ENCODE data around the gene MATCAP1. TPM values are rescaled to one million over a fixed set of nuclear protein-coding genes. Genes with fewer than 3 reads are reported as not detected.

MATCAP1 gene
- total RNA-seq, 1 experiment from 2014 or later = 7.0 TPM

DNA sequence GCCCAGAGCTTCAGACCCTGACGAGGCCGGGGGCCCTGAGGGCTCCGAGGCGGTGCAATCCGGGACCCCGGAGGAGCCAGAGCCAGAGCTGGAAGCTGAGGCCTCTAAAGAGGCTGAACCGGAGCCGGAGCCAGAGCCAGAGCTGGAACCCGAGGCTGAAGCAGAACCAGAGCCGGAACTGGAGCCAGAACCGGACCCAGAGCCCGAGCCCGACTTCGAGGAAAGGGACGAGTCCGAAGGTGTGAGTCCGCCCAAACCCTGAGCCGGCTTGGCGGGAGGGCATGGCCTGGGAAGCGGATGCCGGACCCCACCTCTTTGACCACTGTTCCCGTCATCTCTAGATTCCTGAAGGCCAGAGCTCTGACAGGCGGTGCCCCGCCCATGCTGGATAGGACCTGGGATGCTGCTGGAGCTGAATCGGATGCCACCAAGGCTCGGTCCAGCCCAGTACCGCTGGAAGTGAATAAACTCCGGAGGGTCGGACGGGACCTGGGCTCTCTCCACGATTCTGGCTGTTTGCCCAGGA, 9.0 kb downstream of the MATCAP1 start:
- DNase-seq (ENCODE audit: low read depth) = no peak

DNA sequence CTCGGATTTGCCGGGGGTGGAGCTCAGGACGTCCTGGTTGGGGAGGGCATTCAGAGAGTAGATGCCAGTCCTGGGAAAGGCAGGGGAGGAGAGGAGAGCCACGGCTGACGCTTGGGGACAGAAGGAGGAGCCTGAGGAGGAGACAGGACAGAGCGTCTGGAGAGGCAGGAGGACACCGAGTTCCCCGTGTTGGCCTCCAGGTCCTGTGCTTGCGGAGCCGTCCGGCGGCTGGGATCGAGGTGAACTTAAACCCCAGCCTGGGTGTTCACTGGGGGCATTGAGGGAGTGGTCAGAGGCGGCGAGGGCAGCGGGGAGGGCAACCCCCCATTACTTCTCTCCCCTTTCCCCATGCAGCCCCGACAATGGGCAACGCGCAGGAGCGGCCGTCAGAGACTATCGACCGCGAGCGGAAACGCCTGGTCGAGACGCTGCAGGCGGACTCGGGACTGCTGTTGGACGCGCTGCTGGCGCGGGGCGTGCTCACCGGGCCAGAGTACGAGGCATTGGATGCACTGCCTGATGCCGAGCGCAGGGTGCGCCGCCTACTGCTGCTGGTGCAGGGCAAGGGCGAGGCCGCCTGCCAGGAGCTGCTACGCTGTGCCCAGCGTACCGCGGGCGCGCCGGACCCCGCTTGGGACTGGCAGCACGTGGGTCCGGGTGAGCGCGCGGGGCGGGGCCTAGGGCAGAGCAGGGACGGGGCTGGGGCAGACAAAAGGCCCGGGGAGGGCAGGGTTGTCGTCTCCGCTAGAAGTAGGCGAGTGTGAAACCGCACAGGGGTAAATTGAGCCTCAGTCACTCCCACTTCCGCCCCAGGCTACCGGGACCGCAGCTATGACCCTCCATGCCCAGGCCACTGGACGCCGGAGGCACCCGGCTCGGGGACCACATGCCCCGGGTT, 9.7 kb downstream of the MATCAP1 start:
- DNase-seq (ENCODE audit: low read depth) = peak; percentile 87

DNA sequence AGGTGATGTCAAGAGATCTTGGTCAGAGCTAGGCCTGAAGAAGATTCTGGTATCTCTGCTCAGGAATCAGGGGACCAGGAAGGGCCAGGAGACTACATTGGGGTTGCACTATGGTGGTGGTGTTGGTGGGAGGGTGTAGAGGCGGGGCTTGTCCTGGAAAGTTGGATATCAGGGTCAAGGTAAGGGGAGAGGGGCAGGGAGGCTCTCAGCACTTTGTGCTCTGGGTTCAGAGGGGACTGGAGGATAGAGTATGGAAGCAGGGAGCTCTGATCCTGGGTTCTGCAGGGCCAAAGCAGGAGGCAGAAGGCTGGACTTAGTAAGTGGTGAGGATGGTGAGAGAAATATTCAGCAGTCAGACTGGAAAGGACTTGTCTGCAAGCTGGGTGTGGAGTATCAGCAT, 10.4 kb downstream of the MATCAP1 start:
- no peak for DNase-seq (ENCODE audit: low read depth)

DNA sequence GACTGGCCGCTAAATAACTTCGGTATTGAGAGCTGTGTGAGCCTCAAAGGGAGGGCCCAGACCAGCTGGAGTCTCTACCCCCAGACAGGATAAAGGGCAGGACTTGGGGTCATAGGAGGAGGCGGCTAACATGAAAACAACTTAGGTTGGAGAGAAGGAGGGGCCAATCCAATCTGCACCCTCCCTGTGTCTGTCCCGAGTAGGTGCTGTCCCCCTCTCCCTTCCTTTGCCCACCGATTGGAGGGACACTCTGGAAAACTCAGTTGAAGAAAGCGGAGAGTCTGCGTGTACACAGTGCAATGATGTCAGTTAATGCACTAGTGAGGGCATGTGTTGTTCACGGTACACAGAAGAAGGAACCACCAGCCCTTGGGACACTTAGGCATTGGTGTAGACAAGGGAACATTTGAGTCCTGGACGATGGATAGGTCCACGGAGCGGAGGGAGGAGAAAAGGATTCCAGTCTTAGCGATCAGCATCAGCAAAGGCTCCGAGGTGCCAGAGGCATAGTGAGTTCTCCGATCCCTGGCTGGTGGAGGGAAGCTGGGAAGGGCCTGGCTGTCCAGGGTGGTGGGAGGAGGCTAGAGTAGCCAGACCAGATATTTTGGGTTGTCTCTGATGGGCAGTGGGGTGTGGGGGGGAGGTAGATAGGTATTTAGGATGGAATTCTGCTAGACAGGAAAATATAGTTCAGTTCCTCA, 12.7 kb downstream of the MATCAP1 start:
- no peak for DNase-seq (ENCODE audit: low read depth)

DNA sequence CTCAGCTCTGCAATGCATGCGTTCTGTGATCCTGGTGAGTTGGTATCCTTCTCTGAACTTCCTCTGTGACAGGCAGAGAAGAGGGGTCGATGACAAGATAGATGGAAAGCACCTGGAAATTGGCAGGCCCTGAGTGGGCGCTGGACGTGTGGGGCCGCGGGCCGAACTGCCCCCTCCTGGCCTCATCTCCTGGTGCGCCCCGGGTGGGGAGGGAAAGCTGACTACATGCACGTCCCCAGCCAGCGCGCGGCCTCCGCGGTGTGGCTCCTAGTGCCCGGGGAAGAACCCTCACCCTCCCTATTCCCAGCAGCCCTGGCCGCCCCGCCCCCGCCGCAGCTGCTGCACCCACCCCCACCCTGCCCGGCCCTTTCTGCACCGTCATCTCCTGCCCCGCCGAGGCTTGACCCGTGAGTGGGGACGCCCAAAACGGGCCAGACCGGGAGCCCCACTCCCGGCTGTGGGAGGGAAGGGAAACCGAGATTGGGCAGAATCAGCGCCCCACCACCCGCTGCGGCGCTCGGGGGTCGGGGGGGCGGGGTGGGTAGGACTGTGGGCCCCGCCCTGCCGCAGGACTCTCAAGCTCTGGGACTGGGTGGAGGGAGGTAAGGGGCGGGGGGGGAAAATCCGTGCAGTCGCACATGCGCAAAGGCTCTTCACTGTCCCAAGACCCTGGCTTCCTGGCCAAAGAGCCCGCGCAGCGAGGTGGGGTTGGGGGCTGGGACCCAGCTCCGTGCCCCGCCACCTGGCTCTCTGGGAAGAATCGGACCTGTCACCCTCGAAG, 13.4 kb downstream of the MATCAP1 start, which contains the start of gene NOL3:
TSS of gene NOL3 (plus strand) at position 371 of the 781 bp plus-strand sequence.
- peak; percentile 77 for DNase-seq (ENCODE audit: low read depth)

DNA sequence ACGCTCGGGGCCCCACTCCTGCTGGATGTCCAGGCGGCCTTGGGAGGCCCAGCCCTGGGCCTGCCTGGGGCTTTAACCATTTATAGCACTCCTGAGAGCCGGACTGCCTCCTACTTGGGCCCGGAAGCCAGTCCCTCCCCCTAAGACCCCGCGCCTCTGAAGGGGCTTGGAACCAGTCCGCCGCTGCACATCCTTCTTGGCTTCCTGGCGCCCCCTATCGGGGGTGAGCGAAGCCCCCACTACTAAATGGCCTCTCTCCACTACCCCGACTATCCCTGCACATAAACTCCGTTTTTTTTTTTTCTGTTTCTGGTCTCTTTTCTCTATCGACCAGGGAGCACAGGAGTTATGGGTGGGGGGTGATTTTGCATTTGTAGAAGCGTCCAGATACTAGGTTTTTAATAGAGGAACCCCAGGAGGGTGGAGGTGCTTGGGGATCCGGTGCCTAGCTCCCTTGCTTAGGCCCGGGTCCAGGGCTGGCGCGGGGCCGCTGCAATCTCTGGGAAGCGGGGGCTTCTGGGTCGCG, 14.1 kb downstream of the MATCAP1 start:
- no peak for DNase-seq (ENCODE audit: low read depth)

DNA sequence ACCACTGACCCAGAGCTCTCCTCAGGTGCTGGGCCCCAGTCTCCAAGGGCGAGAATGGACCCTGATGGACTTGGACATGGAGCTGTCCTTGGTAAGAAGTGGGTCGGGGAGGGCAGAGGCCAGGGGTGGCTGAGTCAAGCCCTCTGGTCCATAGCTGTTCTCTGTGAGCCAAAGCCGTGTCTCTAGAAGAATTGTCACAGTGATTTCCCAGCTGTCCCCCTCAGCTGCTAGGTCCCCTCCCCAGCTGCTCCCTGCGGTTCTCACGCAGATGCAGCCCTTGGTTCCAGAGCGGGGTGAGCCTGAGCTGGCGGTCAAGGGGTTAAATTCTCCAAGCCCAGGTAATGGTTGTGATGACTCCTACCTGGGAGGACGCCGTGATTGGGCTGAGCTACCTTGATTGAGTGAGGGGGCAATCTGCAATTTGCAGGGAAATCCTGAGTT, 14.7 kb downstream of the MATCAP1 start:
- DNase-seq (ENCODE audit: low read depth) = no peak

DNA sequence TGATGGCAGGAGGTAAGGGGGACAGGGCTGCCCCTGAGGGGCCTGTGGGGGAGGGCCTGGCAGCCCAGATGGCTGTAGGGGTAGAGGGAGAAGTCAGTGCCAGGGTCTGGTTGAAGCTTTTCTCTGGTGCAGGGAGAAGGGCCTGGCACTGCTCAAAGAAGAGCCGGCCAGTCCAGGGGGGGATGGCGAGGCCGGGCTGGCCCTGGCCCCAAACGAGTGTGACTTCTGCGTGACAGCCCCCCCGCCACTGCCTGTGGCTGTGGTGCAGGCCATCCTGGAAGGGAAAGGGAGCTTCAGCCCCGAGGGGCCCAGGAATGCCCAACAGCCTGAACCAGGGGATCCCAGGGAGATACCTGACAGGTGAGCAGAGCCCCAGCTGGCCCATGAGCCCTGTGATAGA, 16.2 kb downstream of the MATCAP1 start:
- no peak for DNase-seq (ENCODE audit: low read depth)

DNA sequence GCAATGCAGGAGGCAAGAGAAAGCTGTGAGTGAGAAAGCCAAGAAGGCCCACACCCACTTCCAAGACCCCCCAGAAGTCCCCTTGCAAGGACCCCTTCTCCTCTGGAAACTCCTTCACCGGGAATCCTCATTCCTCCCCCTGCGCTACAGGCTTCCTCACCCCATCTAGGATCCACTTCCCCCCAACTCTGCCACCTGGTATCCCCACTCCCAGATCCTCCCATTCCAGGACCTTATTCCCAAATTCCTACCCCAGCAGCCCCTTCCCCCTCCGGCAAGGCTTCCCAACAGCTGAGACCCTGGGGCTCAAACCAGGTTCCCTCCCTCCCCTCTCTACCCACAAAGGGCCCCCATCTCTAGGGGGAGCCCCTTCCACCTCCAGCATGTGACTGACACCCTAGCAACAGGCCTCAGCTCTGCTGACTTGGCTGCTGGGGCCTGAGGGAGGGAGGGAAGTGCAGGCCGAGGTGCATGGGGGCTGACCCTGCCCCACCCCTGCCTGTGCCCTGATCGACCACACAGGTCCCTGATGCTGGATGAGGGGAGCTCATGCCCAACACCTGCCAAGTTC, 17.1 kb downstream of the MATCAP1 start:
- DNase-seq (ENCODE audit: low read depth) = no peak

DNA sequence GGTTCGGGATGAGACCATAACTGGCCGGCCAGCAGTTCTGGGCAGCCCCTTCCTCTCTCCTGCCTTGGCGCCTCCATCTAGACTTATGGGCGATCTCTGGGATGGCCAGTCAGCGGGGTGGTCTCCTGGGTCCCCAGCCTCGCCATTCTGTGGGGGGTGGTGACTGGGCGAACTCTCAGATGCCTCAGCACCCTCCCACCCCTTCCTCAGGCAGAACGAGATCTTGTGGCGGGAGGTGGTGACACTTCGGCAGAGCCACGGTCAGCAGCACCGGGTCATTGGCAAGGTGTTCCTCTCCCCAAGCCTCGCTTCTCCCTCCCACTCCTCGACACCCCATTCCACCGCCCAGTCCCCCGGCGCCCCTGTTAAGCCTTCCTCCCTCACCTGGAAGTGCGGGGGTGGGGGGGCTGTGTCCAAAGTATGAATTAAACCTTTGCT, 17.6 kb downstream of the MATCAP1 start:
- no peak for DNase-seq (ENCODE audit: low read depth)

DNA sequence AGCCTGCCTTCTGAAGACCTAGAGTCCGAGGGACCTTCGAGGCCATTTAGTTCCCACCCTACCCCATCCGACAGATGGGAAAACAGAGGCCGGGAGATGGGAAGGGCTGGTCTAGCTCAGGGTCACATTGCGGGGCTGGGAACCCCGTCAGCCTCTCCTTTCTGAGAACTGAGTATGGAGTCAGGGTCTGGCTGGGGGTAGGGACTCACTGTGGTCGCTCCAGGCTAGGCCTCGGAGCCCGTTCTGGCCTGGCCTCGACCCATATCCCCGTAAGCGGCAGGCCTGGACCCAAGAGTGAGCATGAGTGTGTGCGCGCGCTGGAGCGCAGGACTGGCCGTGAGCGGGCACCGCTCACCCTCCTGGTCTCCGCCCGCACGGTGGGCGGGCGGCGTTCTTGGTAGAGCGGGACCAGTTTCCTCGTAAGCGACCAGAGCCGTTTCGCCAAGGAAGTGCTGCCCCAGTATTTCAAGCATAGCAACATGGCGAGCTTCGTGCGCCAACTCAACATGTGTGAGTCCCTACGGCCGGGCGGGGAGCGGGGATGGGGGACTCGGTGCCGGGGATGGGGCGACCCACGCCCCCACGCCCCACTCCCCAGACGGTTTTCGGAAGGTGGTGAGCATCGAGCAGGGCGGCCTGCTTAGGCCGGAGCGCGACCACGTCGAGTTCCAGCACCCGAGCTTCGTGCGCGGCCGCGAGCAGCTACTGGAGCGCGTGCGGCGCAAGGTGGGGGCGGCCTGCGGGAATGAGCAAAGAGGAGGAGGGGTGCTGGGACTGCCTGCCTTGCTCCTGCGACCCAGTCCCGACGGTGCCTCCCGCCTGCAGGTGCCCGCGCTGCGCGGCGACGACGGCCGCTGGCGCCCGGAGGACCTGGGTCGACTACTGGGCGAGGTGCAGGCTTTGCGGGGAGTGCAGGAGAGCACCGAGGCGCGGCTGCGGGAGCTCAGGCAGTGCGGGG, 18.4 kb downstream of the MATCAP1 start:
- no peak for DNase-seq (ENCODE audit: low read depth)

DNA sequence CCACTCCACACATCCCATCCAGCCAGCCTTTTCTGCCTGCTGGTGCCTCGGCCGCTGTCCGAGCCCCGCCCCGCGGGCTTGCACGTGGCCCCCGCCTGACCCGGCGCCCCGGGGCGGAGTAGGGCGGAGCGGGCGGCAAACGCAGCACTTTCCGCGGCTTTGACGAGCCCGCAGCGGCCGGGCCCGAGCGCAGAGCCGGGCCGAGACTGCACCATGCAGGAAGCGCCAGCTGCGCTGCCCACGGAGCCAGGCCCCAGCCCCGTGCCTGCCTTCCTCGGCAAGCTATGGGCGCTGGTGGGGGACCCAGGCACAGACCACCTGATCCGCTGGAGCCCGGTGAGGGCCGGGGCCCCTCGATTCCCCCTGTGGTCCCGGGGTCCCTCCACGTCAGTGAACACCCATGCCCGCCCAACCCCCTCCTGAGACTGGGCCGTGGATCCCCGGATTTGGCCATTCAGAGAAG, 19.1 kb downstream of the MATCAP1 start, which contains the start of gene HSF4:
TSS of gene HSF4 (plus strand) at position 147 of the 463 bp plus-strand sequence. CDS start at position 214, 67 bp downstream.
- DNase-seq (ENCODE audit: low read depth) = no peak

DNA sequence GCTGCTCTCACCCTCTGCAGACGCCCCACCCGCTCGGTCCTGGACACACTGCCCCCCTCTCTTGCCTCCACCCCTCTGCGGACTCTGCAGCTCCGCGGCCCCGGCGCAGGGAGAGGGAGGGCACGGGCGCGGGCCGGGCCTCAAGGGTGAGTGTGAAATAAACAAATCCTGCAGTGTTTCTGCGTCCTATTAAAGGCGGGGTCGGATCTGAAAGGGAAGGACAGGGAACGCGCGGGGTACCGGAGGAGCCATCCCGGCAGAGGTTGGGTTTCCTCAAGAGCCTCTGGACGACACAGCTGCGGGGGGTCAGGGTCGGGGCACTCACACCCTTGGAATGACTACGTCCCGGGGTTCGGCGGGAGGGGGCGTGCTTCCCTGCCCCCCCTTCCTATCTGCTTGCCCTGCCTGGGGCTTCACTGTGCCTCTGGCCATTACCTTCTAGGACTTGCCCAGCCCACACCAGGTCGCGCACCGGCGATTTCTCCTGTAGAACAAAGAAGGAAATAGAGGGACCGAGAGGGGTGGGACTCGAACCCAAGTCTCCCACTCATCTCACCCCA, 19.7 kb downstream of the MATCAP1 start:
- DNase-seq (ENCODE audit: low read depth) = no peak

DNA sequence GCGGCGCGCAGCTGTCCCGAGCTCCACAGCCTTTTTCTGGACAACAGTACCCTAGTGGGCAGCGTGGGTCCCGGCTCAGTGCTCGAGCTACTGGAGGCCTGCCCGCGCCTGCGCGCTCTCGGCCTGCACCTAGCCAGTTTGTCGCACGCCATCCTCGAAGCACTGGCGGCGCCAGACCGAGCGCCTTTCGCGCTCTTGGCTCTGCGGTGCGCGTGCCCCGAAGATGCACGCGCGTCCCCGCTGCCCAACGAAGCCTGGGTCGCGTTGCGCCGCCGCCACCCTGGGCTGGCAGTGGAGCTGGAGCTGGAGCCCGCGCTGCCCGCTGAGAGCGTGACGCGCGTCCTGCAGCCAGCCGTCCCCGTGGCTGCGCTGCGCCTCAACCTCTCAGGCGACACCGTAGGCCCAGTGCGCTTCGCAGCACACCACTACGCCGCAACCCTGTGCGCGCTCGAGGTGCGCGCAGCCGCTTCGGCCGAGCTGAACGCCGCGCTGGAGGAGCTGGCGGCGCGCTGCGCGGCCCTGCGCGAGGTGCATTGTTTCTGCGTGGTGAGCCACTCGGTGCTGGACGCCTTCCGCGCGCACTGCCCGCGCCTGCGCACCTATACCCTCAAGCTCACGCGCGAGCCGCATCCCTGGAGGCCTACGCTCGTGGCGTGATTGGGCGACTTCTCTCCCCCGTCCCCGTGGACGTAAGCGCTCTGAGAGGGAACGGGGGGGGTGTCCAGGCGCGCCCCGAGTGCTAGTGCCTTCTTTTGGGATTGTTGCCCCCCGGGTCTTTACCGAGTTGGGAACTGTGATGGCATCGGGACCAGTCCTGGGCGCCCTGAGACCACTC, 20.4 kb downstream of the MATCAP1 start:
- no peak for DNase-seq (ENCODE audit: low read depth)

DNA sequence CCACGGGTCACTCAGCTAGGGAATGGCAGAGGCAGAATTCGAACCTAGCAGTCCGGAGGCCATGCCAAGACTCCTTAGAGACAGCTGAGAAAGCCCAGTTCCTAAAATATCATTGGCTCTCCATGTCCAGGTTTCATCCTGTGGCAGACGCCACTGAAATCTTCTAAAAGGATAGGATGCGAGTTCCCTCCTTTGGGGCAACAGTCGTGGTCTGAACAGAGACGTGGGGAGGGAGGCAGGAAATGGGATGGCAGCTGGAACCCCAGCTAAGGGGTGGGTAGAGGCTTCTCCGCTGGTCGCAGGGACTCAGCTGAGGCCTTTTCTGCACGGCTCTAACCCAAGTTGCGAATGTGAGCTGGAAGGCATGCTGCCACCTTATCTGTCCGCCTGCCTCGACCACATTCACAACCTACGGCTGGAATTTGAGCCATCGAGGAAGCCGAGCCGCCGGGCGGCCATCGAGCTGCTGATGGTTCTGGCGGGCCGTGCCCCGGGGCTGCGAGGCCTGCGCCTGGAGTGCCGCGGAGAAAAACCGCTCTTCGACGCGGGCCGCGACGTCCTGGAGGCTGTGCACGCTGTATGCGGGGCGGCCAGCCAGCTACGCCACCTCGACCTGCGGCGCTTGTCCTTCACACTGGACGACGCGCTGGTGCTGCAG, 21.1 kb downstream of the MATCAP1 start:
- no peak for DNase-seq (ENCODE audit: low read depth)

DNA sequence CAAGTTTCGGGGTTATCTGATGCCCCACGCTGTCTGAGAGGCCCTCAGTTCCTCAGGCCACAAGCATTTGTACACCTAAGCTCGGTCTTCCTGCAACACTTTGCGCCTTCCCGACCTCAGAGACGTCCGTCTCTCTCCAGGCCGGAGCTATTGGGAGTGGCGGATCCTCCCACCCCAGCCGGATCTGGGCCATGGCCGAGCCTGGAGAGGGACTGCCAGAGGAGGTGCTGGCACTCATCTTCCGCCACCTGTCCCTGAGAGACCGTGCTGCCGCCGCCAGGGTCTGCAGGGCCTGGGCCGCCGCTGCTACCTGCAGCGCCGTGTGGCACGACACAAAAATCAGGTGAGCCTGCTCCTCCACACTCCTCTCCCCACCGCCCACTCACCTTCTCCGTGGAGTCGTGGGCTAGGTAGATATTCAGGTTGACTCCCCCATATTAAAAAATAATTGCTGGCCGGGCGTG, 22.1 kb downstream of the MATCAP1 start:
- no peak for DNase-seq (ENCODE audit: low read depth)

All from HT1080 (cell line).